IMR-90 (cell line): ENCODE measurements around the gene CDC42BPG. TPM values are rescaled to one million over a fixed set of nuclear protein-coding genes. Genes with fewer than 3 reads are reported as not detected.
A peak's percentile ranks its signal among the peaks of the same experiment; 100 is the strongest.

ENCODE experiments used
- ATAC-seq: fragments of 200-7000 bp; cut with Tn5 transposase; 2 replicates; pipeline ENCODE4 v1.9.1; 2020; ENCODE audit warnings: low read depth, mild to moderate bottlenecking, moderate library complexity
- BruUV-seq: library from RNA; stranded (reverse); fragments of 400-500 nt; replicated peaks from 2 replicates; lab custom pipeline; 2021; lab: Mats Ljungman, UMichigan
- CTCF ChIA-PET: fragments of 300-600 bp; formaldehyde crosslinking; extraction: SDS; loops from one replicate; lab custom pipeline; 2021; ENCODE audit warnings: antibody characterized with exemption; lab: Yijun Ruan, JAX
- POLR2A ChIA-PET: fragments of 300-600 bp; sonication (Branson Sonifier 250); formaldehyde crosslinking; loops from one replicate; lab custom pipeline; 2022; ENCODE audit warnings: antibody characterized with exemption; ENCODE audit not compliant: unreplicated experiment; lab: Charles Lee
- DNase-seq: peaks from one replicate; pipeline ENCODE4 v3.0.0; 2013
- H2AFZ ChIP-seq: replicated peaks from 2 replicates; pipeline ENCODE3; 2013; ENCODE audit warnings: low read length, mild to moderate bottlenecking; ENCODE audit not compliant: poor library complexity
- H2AK5ac ChIP-seq: 2 replicates; pipeline ENCODE4 v1.6.1; 2013; ENCODE audit warnings: low read depth, low read length, inconsistent platforms
- H2AK9ac ChIP-seq: replicated peaks from 2 replicates; pipeline ENCODE3; 2013; ENCODE audit warnings: mild to moderate bottlenecking, low read depth, low read length, moderate library complexity; ENCODE audit not compliant: poor library complexity
- H2BK120ac ChIP-seq: 2 replicates; pipeline ENCODE4 v1.6.1; 2013; ENCODE audit warnings: low read depth, low read length, inconsistent platforms
- H2BK15ac ChIP-seq: 3 replicates; pipeline ENCODE4 v1.6.1; 2013; ENCODE audit warnings: low read depth, low read length, inconsistent platforms
- H2BK20ac ChIP-seq: 2 replicates; pipeline ENCODE4 v1.6.1; 2013; ENCODE audit warnings: low read depth, mild to moderate bottlenecking, inconsistent platforms, low read length, moderate library complexity
- H2BK5ac ChIP-seq: 2 replicates; pipeline ENCODE4 v1.6.1; 2013; ENCODE audit warnings: mild to moderate bottlenecking, low read depth, low read length, inconsistent platforms; ENCODE audit not compliant: poor library complexity, severe bottlenecking
- H3K14ac ChIP-seq: replicated peaks from 2 replicates; pipeline ENCODE4 v1.6.1; 2013; ENCODE audit warnings: low read depth, low read length, inconsistent platforms
- H3K18ac ChIP-seq: 2 replicates; pipeline ENCODE4 v1.6.1; 2013; ENCODE audit warnings: low read depth, low read length, control low read depth
- H3K23ac ChIP-seq: 2 replicates; pipeline ENCODE4 v1.6.1; 2013; ENCODE audit warnings: low read depth, low read length, inconsistent platforms
- H3K27ac ChIP-seq: 2 replicates; pipeline ENCODE4 v1.5.1; 2013; ENCODE audit warnings: mild to moderate bottlenecking, control low read depth, low read length; ENCODE audit not compliant: insufficient read depth
- H3K27me3 ChIP-seq: 2 replicates; pipeline ENCODE4 v1.6.1; 2013; ENCODE audit warnings: low read length; ENCODE audit not compliant: control insufficient read depth, insufficient read depth
- H3K36me3 ChIP-seq: 2 replicates; pipeline ENCODE4 v1.6.1; 2013; ENCODE audit warnings: low read length, mixed read lengths; ENCODE audit not compliant: control insufficient read depth, insufficient read depth
- H3K4ac ChIP-seq: 2 replicates; pipeline ENCODE4 v1.6.1; 2013; ENCODE audit warnings: low read depth, low read length, inconsistent platforms
- H3K4me1 ChIP-seq: 2 replicates; pipeline ENCODE4 v1.6.1; 2013; ENCODE audit warnings: low read length, mixed read lengths; ENCODE audit not compliant: control insufficient read depth, insufficient read depth
- H3K4me2 ChIP-seq: 2 replicates; pipeline ENCODE4 v1.6.1; 2013; ENCODE audit warnings: low read depth, mild to moderate bottlenecking, control low read depth, low read length, moderate library complexity
- H3K4me3 ChIP-seq: 2 replicates; pipeline ENCODE4 v1.5.1; 2013; ENCODE audit warnings: low read depth, mild to moderate bottlenecking, control low read depth, low read length, moderate library complexity; ENCODE audit not compliant: insufficient read depth
- H3K56ac ChIP-seq: 2 replicates; pipeline ENCODE4 v1.6.1; 2013; ENCODE audit warnings: low read length, inconsistent platforms; ENCODE audit not compliant: insufficient read depth; ENCODE audit errors: extremely low read depth
- H3K79me1 ChIP-seq, 2 experiments: 2 replicates each; pipeline ENCODE4 v1.6.1; 2013; ENCODE audit warnings: low read length in 2 of 2, inconsistent platforms in 1 of 2, low read depth in 1 of 2
- H3K9ac ChIP-seq: 2 replicates; pipeline ENCODE4 v1.6.1; 2013; ENCODE audit warnings: low read depth, low read length, control low read depth
- H3K9me1 ChIP-seq: 2 replicates; pipeline ENCODE4 v1.6.1; 2013; ENCODE audit warnings: low read length, inconsistent platforms; ENCODE audit not compliant: insufficient read depth
- H3K9me3 ChIP-seq: 2 replicates; pipeline ENCODE4 v1.6.1; 2013; ENCODE audit warnings: low read length; ENCODE audit not compliant: control insufficient read depth, insufficient read depth
- H4K20me1 ChIP-seq: 2 replicates; pipeline ENCODE4 v1.6.1; 2013; ENCODE audit warnings: low read length, inconsistent platforms; ENCODE audit not compliant: insufficient read depth
- H4K5ac ChIP-seq: 2 replicates; pipeline ENCODE4 v1.6.1; 2013; ENCODE audit warnings: mild to moderate bottlenecking, low read depth, low read length, control low read depth
- H4K8ac ChIP-seq, 2 experiments: 2 replicates each; pipeline ENCODE4 v1.6.1; 2013; ENCODE audit warnings: low read depth in 2 of 2, low read length in 2 of 2, control low read depth in 1 of 2, inconsistent platforms in 1 of 2
- H4K91ac ChIP-seq: 2 replicates; pipeline ENCODE4 v1.6.1; 2013; ENCODE audit warnings: low read depth, low read length, inconsistent platforms; ENCODE audit not compliant: insufficient read depth
- NFE2L2 ChIP-seq: fragments of 150-350 bp; IDR thresholded peaks from 2 replicates; pipeline ENCODE4 v1.6.1; 2016; ENCODE audit warnings: low read depth, mild to moderate bottlenecking, low read length
- RCOR1 ChIP-seq: IDR thresholded peaks from 2 replicates; pipeline ENCODE4 v1.6.1; 2012; ENCODE audit warnings: mild to moderate bottlenecking, low read length, improper control_type of control experiment; ENCODE audit not compliant: insufficient replicate concordance
- RFX5 ChIP-seq: IDR thresholded peaks from 2 replicates; pipeline ENCODE4 v1.8.0; 2012; ENCODE audit warnings: low read depth, mild to moderate bottlenecking, low read length, moderate library complexity
- WGBS, 2 experiments: methylation state at CpG; one replicate each; pipeline versions ENCODE4 v1.1.5 to v1.1.7; 2013; ENCODE audit warnings: missing lambda C conversion rate in 2 of 2; ENCODE audit not compliant: insufficient read length in 1 of 2; ENCODE audit errors: extremely low coverage in 2 of 2; 5-methylcytosine and 5-hydroxymethylcytosine counted together
- dilution Hi-C: fragments of 300-500 bp; cut with HindIII; formaldehyde crosslinking; loops from one replicate; pipeline ENCODE4 v1.14.3; 2018; ENCODE audit warnings: low sequenced_read_pairs; ENCODE audit not compliant: unreplicated experiment
- in situ Hi-C: fragments of 300-500 bp; cut with MboI; formaldehyde crosslinking; loops from 3 replicates; pipeline ENCODE4 v1.14.3; 2019; ENCODE audit warnings: low sequenced_read_pairs, inconsistent platforms, mixed read lengths
- intact Hi-C: fragments of 100-400 bp; cut with micrococcal nuclease; formaldehyde crosslinking; loops from 2 replicates; pipeline ENCODE4 v1.10.0; 2022
- polyA plus RNA-seq, 3 experiments: library from polyadenylated mRNA; depleted of rRNA; stranded (reverse); fragments of >200 nt; gene quantifications; 2 replicates each; pipeline ENCODE4 v1.2.3, GENCODE V29; 2012; ENCODE audit warnings: low replicate concordance in 1 of 3
- total RNA-seq: library from RNA; depleted of rRNA; stranded (reverse); fragments of >200 nt; gene quantifications from 2 replicates; pipeline ENCODE4 v1.2.3, GENCODE V29; 2012

The CDC42BPG gene
- total and polyA plus RNA-seq, 2 of the 4 experiments (the other 2 are of a cell fraction), result under 0.01 to 0.12 TPM

DNA sequence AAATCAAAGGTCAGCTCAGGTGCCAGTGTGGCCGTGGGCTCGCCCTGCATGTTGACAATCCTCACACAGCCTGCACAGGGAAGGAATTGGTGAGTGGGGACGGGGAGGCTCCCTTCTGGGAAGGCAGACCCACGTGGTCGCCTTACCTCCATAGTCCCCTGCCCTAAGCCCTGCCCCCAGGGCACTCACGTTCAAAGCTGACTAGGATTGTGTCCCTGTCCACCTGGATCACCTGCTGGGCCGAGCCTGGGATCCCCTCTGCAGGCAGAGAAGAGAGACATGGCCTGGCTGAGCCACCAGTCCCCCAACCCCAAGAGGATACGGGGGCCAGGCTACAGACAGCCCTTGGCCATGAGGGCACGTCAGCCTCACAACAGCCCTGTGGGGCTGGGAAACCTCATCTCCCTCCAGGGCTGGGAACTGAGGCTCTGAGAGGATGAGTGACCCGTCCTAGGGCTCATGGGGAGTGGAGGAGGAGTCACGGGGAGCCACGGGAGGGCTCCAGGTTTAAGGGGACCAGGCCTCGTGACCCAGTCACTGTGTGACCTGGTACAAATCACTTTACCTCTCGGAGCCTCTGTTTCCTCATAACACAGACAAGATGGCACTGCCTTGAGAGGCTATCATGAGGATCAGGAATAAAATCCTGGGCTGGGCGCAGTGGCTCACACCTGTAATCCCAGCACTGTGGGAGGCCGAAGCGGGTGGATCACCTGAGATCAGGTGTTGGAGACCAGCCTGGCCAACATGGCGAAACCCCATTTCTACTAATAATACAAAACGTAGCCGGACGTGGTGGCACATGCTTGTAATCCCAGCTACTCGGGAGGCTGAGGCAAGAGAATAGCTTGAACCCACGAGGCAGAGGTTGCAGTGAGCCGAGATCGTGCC, 54.0 kb downstream of the CDC42BPG start:
- no peak overlapping the region for H2BK20ac ChIP-seq
- no peak overlapping the region for H3K56ac ChIP-seq
- ChIA-PET POLR2A (no interaction called here), CTCF (interaction anchor here (0.8 to 1.2 kb wide), 2 partner anchors 9 to 60 kb away, joined by 3 read pairs; no protein-coding TSS in a partner anchor)
- H3K4me3 ChIP-seq, result no peak overlapping the region
- H2BK5ac ChIP-seq, result no peak overlapping the region
- H3K9me3 ChIP-seq, result no peaks in the 10 kb centered on the region
- in situ Hi-C loops, result no loop called here
- no peak overlapping the region for H4K8ac ChIP-seq
- TF ChIP-seq NFE2L2 (no peak), RFX5 (no peak), RCOR1 (no peak)
- no peaks in the 10 kb centered on the region for H4K20me1 ChIP-seq
- H3K79me1 ChIP-seq, result no peaks in the 10 kb centered on the region
- no peak overlapping the region for H3K4ac ChIP-seq
- no peak overlapping the region for H2BK120ac ChIP-seq
- no peak overlapping the region for H3K9ac ChIP-seq
- no peak overlapping the region for H3K18ac ChIP-seq
- WGBS, 2 experiments, result 94% methylated on average over 5 of the region's 25 CpGs; no CpG with 5 or more reads in 1 of the 2 experiments
- peak overlapping the region; percentile 65 for H2AK9ac ChIP-seq
- BruUV-seq, result no TSS peak
- H3K14ac ChIP-seq, result no peak overlapping the region
- no peak overlapping the region for H2AFZ ChIP-seq
- dilution Hi-C loops, result no loop called here
- no peak overlapping the region for H2BK15ac ChIP-seq
- H3K27ac ChIP-seq, result no peak overlapping the region
- H4K5ac ChIP-seq, result no peak overlapping the region
- H3K4me1 ChIP-seq, result no peaks in the 10 kb centered on the region
- no peaks in the 10 kb centered on the region for H3K9me1 ChIP-seq
- intact Hi-C loops, result no loop called here
- H3K27me3 ChIP-seq, result no peaks in the 10 kb centered on the region
- H4K91ac ChIP-seq, result no peak overlapping the region
- H3K36me3 ChIP-seq, result peaks cover 17% of the 10 kb centered on the region
- H3K23ac ChIP-seq, result no peak overlapping the region
- no peak overlapping the region for H2AK5ac ChIP-seq
- H3K4me2 ChIP-seq, result no peak overlapping the region
- no peak for DNase-seq
- ATAC-seq, result no peak
